GM12801 (cell line): ENCODE measurements around the gene ABCC8.

ENCODE experiments used
- CTCF ChIP-seq: IDR thresholded peaks from one replicate; pipeline ENCODE4 v1.5.1; 2011; ENCODE audit warnings: control low read depth; ENCODE audit not compliant: insufficient read length; ENCODE audit errors: extremely low read depth

ABCC8 gene

GRCh38 chr11:17428925-17429324, 47.7 kb downstream of the ABCC8 start:
- TF ChIP-seq CTCF, result no peak

- TF ChIP-seq CTCF, result no peak
These were observed 48.4 kb downstream of the ABCC8 start for GRCh38 chr11:17428261-17428660.

- TF ChIP-seq CTCF, result no peak
These were observed 52.9 kb downstream of the ABCC8 start for GRCh38 chr11:17423533-17424310.

GRCh38 chr11:17421781-17422180, 54.9 kb downstream of the ABCC8 start:
- TF ChIP-seq CTCF, result no peak

GRCh38 chr11:17418444-17419081, 58.1 kb downstream of the ABCC8 start:
- no peak for TF ChIP-seq CTCF

- TF ChIP-seq CTCF, result no peak
These were observed 60.2 kb downstream of the ABCC8 start for GRCh38 chr11:17416492-17416891.

- no peak for TF ChIP-seq CTCF
These were observed 61.0 kb downstream of the ABCC8 start for GRCh38 chr11:17415523-17416104.
